HUES64 (cell line): Measurements from ENCODE around the gene GPR32. TPM values are rescaled to one million over a fixed set of nuclear protein-coding genes. Genes with fewer than 3 reads are reported as not detected.
"Not testable (repeated sequence)": the region's sequence is repeated elsewhere in the genome, so short reads cannot be mapped to it uniquely, and the experiment has no call there.

Experiments
- H3K27ac ChIP-seq: 2 replicates; pipeline ENCODE4 v1.7.0; 2013; ENCODE audit warnings: low read depth, low read length, inconsistent platforms
- H3K27me3 ChIP-seq: 2 replicates; pipeline ENCODE4 v1.6.1; 2013; ENCODE audit warnings: mild to moderate bottlenecking, low read length; ENCODE audit not compliant: insufficient read depth
- H3K36me3 ChIP-seq: 2 replicates; pipeline ENCODE4 v1.6.1; 2013; ENCODE audit warnings: mild to moderate bottlenecking, low read length; ENCODE audit not compliant: insufficient read depth
- H3K4me1 ChIP-seq: 2 replicates; pipeline ENCODE4 v1.6.1; 2013; ENCODE audit warnings: mild to moderate bottlenecking, low read length, moderate library complexity; ENCODE audit not compliant: insufficient read depth
- H3K4me3 ChIP-seq: 2 replicates; pipeline ENCODE4 v1.5.1; 2013; ENCODE audit warnings: mild to moderate bottlenecking, low read length, moderate library complexity
- H3K9ac ChIP-seq: 2 replicates; pipeline ENCODE4 v1.6.1; 2013; ENCODE audit warnings: mild to moderate bottlenecking, low read depth, low read length
- H3K9me3 ChIP-seq: 2 replicates; pipeline ENCODE4 v1.6.1; 2013; ENCODE audit warnings: low read depth, low read length; ENCODE audit not compliant: insufficient read depth
- WGBS: fragments of 150-250, 120-280 bp; methylation state at CpG from one replicate; pipeline ENCODE4 v1.1.7; 2013; ENCODE audit warnings: missing lambda C conversion rate; 5-methylcytosine and 5-hydroxymethylcytosine counted together
- polyA plus RNA-seq, 2 experiments: library from polyadenylated mRNA; stranded (reverse); fragments of 50-300 nt; gene quantifications; one replicate each; pipeline ENCODE4 v1.2.3, GENCODE V29; 2013

GPR32 gene, protein sequence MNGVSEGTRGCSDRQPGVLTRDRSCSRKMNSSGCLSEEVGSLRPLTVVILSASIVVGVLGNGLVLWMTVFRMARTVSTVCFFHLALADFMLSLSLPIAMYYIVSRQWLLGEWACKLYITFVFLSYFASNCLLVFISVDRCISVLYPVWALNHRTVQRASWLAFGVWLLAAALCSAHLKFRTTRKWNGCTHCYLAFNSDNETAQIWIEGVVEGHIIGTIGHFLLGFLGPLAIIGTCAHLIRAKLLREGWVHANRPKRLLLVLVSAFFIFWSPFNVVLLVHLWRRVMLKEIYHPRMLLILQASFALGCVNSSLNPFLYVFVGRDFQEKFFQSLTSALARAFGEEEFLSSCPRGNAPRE
- polyA plus RNA-seq (2013, experiment 1 of 2), result not detected
- not detected for polyA plus RNA-seq (2013, experiment 2 of 2)

DNA sequence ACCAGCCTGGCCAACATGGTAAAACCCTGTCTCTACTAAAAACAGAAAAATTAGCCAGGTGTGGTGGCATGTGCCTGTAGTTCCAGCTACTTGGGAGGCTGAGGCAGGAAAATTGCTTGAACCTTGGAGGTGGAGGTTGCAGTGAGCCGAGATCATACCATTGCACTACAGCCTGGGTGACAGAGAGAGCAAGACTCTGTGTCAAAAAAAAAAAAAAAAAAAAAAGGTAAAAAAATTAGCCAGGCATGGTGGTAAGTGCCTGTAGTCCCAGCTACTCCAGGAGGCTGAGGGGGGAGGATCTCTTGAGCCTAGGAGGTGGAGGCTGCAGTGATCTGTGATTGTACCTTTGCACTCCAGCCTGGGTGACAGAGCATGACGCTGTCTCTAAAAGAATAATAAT is at the start of gene GPR32:
TSS of gene GPR32 (plus strand) at position 301 of the 400 bp plus-strand sequence. CDS start 137 bp downstream, outside the sequence.
- not testable (repeated sequence) for H3K27ac ChIP-seq, H3K4me3 ChIP-seq, H3K9ac ChIP-seq, H3K4me1 ChIP-seq, H3K36me3 ChIP-seq, H3K27me3 ChIP-seq
- 88% methylated on average over 1 of the region's 2 CpGs for WGBS
- H3K9me3 ChIP-seq, result peaks cover 21% of the 10 kb centered on the region

DNA sequence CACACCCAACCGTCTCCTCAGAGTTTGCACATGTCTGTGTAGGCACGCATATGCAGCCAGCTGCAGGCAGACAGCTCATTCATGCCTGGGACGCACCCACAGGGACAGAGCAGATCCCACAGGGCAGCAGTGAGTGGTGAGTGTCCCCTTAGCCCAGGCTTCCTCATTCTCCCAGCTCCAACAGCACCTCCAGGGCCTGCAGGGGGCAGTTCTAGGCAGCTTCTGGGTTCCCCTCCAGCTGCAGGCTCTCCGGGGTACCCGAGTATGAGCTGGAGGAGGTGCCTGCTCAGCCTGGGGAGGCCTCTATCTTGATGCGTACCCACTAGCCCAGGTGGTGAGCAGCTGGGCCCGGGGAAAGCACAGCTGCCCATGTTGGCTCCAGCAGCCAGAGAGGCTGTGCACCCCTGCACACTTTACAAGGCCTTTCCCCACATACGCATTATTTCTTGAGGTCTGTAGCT is 49.3 kb upstream of the GPR32 start:
- H3K27ac ChIP-seq, result no peak overlapping the region
- no peak overlapping the region for H3K9ac ChIP-seq
- peaks cover 16% of the 10 kb centered on the region; the same call in 1 of the 2 replicates for H3K9me3 ChIP-seq
- peaks cover 52% of the 10 kb centered on the region for H3K27me3 ChIP-seq
- no peaks in the 10 kb centered on the region for H3K4me1 ChIP-seq
- H3K36me3 ChIP-seq, result no peaks in the 10 kb centered on the region
- WGBS, result 74% methylated on average over 8 of the region's 8 CpGs
- H3K4me3 ChIP-seq, result no peak overlapping the region

DNA sequence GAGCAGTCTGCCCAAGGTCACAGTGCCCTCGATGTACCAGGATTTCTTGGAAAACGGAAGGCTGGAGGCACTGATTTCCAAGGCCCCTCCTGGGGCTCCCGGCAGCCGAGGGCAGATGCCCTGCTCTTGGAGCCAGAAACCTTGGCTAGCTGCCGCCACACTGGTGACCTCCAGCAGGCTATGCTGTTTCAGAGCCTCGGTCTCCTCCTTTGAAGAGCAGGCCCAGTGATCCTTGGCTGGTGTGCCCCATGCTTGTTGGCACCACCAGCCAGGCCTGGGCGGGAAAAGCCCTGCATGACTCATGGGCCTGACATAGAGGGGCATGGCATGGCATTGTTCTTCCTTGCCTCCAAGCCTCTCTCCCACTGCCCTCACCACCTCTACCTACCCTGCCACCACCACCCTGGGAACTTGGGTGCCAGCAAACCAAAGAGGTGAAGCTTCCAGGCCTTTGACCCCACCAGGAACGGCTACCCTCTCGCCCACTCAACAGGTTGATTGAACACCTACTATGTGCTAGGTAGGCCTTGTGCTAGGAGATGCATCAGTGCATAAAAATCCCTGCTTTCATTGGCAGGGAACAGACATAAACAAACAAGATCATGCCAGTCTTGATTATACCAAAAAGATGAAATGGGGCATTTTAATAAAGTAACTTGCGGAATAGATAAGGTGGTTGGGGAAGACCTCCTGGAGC is 48.7 kb upstream of the GPR32 start:
- 85% methylated on average over 10 of the region's 10 CpGs for WGBS
- Histone ChIP-seq H3K27me3 (peaks cover 52% of the 10 kb centered on the region), H3K27ac (no peak overlapping the region), H3K36me3 (no peaks in the 10 kb centered on the region), H3K9ac (no peak overlapping the region), H3K4me3 (no peak overlapping the region), H3K4me1 (no peaks in the 10 kb centered on the region), H3K9me3 (peaks cover 13% of the 10 kb centered on the region; the same call in 1 of the 2 replicates)

DNA sequence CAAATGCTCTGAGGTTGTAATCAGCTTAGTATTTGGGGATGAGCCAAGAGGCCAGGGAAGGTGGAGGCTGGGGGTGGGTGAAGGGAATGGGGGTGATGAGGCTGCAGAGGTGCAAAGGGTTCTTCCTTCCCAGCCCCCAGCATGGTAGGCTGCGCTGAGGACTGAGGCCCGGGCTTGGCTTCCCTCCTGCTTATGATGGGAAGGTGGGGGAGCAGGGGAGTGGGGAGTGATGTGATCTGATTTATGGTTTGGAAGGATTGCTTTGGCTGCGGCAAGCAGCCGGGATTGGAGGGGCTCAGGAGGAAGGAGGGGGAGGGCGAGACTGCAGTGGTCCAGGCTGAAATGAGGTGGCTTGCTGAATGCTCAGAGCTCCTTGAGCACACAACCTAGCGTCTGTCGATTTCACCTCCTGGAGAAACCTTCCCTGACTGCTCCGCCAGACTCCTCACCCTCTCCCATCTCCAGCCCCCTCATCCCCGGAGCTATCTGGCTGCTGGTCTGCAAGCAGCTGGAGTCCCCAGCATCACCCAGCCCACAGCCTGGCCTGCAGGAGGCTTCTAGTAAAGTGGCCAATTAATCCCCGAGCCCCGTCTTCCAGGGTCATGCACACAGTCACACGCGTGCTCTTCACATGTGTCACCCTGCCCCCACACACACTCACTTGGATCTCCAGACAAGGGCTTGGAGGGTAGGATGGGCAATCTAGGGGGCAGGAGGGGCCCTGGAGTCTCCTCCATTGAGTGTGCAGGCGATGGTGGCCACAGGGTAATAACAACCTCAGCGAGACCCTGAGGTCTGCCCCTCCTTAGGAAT is 47.9 kb upstream of the GPR32 start:
- H3K9ac ChIP-seq, result no peak overlapping the region
- peak overlapping the region; percentile 14; the same call in 1 of the 2 replicates for H3K4me3 ChIP-seq
- peaks cover 15% of the 10 kb centered on the region; the same call in 1 of the 2 replicates for H3K9me3 ChIP-seq
- peaks cover 49% of the 10 kb centered on the region for H3K27me3 ChIP-seq
- H3K4me1 ChIP-seq, result no peaks in the 10 kb centered on the region
- WGBS, result 64% methylated on average over 15 of the region's 15 CpGs
- no peaks in the 10 kb centered on the region for H3K36me3 ChIP-seq
- no peak overlapping the region for H3K27ac ChIP-seq

DNA sequence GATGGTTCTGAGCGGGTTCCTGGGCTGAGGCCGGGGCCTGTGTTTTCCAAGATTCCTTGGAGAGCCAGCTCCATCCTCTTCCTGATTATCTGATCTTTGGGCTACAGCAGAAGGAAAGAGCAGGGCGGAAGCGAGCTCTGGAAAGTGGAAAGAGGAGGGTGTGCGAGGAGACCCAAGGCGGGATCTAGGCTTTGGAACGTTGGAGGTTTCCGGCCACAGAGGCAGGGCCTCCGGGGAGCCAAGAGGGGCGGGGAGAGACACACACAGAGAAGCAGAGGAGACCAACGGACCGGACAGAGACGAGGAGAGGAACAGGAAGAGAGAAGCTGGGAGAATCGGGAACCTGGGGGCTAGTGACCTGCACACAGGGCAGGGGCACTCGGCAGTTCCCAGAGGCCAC is 47.2 kb upstream of the GPR32 start, which contains the start of gene CLEC11A:
TSS of gene CLEC11A (plus strand) at position 296 of the 400 bp plus-strand sequence. CDS start 162 bp downstream, outside the sequence.
- H3K27me3 ChIP-seq, result peaks cover 44% of the 10 kb centered on the region
- peaks cover 15% of the 10 kb centered on the region; the same call in 1 of the 2 replicates for H3K9me3 ChIP-seq
- no peaks in the 10 kb centered on the region for H3K36me3 ChIP-seq
- H3K27ac ChIP-seq, result no peak within 1 kb of the TSS
- peak within 1 kb of the TSS; percentile 76 for H3K4me3 ChIP-seq
- 52% methylated on average over 15 of the region's 15 CpGs for WGBS
- H3K9ac ChIP-seq, result no peak within 1 kb of the TSS
- H3K4me1 ChIP-seq, result no peaks in the 10 kb centered on the region

DNA sequence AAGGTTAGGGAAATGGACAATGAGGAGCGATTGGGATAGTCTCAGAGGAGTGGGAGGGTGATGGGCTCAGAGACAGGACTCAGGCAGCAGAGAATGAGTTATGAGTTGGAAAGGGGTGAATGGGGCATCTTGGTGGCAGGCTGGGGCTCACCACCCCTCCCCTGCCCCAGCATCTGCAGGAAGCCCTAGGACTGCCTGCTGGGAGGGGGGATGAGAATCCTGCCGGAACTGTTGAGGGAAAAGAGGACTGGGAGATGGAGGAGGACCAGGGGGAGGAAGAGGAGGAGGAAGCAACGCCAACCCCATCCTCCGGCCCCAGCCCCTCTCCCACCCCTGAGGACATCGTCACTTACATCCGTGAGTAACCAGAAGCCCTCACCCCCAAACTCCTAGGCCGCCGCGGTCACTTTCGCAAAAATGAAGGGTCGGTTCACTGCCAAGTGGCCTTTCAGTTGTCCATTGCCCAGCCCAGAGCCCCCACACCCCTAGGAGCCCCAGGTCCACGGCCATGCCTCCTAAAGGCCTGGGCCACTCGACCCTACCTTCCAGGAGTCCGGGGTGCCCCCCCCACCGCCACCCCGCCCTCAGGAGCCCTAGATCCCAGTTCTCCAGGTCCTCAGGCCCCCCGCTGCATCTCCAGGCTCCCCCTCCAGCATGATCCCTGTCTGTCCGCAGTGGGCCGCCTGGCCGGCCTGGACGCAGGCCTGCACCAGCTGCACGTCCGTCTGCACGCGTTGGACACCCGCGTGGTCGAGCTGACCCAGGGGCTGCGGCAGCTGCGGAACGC is 46.3 kb upstream of the GPR32 start:
- H3K27ac ChIP-seq, result no peak overlapping the region

DNA sequence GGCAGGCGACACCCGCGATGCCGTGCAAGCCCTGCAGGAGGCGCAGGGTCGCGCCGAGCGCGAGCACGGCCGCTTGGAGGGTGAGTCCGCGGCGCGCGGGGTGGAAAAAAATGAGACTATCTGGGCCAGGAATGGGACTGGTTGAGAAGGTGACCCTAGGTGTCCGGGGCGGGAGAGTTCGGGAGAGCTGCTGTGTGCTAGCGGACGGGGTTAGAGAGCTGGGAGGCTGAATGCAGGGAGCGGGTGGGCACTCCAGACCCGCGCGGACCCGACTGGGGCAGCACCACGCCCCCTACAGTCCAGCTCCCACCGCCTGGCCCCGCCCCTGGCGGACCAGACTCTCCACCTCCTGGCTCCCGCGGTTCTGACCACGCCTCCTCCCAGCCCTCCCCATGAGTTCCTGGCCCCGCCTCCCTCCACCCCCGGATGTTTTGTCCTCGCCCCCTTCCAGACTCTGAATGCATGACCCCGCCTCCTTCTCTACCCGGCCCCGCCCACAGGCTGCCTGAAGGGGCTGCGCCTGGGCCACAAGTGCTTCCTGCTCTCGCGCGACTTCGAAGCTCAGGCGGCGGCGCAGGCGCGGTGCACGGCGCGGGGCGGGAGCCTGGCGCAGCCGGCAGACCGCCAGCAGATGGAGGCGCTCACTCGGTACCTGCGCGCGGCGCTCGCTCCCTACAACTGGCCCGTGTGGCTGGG is 45.6 kb upstream of the GPR32 start:
- peak overlapping the region; percentile 77 for H3K9ac ChIP-seq
- H3K27me3 ChIP-seq, result peaks cover 44% of the 10 kb centered on the region
- H3K36me3 ChIP-seq, result no peaks in the 10 kb centered on the region
- peak overlapping the region; percentile 49; the same call in 1 of the 2 replicates for H3K27ac ChIP-seq
- WGBS, result 49% methylated on average over 65 of the region's 65 CpGs
- peak overlapping the region; percentile 76 for H3K4me3 ChIP-seq
- H3K9me3 ChIP-seq, result peaks cover 15% of the 10 kb centered on the region; the same call in 1 of the 2 replicates
- H3K4me1 ChIP-seq, result no peaks in the 10 kb centered on the region

More for the DNA sequence above, 46.3 kb upstream of the GPR32 start:
- no peaks in the 10 kb centered on the region for H3K36me3 ChIP-seq
- WGBS, result 47% methylated on average over 29 of the region's 31 CpGs
- H3K27me3 ChIP-seq, result peaks cover 44% of the 10 kb centered on the region
- H3K9me3 ChIP-seq, result peaks cover 15% of the 10 kb centered on the region; the same call in 1 of the 2 replicates
- H3K4me1 ChIP-seq, result no peaks in the 10 kb centered on the region
- H3K4me3 ChIP-seq, result peak overlapping the region; percentile 76
- H3K9ac ChIP-seq, result peak overlapping the region; percentile 52; the same call in 1 of the 2 replicates

DNA sequence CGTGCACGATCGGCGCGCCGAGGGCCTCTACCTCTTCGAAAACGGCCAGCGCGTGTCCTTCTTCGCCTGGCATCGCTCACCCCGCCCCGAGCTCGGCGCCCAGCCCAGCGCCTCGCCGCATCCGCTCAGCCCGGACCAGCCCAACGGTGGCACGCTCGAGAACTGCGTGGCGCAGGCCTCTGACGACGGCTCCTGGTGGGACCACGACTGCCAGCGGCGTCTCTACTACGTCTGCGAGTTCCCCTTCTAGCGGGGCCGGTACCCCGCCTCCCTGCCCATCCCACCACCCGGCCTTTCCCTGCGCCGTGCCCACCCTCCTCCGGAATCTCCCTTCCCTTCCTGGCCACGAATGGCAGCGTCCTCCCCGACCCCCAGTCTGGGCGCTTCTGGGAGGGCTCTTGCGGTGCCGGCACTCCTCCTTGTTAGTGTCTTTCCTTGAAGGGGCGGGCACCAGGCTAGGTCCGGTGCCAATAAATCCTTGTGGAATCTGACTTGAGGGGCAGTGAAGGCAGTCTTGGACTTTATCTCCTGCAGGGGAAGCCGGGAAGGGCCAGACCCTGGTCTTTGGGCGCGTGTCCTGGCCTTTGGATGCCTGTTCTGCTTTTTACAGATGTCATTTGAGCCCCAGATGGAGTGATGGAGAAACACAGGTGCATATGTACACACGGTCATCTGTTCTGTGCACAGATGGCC is 44.9 kb upstream of the GPR32 start:
- H3K9me3 ChIP-seq, result peaks cover 15% of the 10 kb centered on the region; the same call in 1 of the 2 replicates
- 49% methylated on average over 52 of the region's 52 CpGs for WGBS
- H3K27ac ChIP-seq, result peak overlapping the region; percentile 49; the same call in 1 of the 2 replicates
- H3K4me3 ChIP-seq, result peak overlapping the region; percentile 70
- peak overlapping the region; percentile 77 for H3K9ac ChIP-seq
- H3K27me3 ChIP-seq, result peaks cover 39% of the 10 kb centered on the region
- H3K36me3 ChIP-seq, result no peaks in the 10 kb centered on the region
- H3K4me1 ChIP-seq, result no peaks in the 10 kb centered on the region

DNA sequence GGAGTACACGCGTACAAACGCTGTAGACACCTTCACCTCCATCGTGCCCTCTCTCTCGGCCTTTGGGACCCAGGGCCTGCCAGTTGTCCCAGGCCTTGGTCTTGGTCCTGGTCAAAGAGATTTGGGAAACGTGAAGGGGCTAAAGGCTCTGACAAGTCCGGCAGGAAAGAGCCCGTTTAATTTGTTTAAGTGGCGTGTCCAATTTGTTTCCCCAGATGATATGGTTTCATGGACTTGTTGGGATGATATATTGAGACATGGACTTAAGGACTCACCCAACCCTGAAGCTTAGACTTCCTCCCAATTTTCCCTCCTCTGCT is 44.4 kb upstream of the GPR32 start:
- Histone ChIP-seq H3K9ac (no peak overlapping the region), H3K4me3 (peak overlapping the region; percentile 70), H3K36me3 (no peaks in the 10 kb centered on the region), H3K9me3 (peaks cover 15% of the 10 kb centered on the region; the same call in 1 of the 2 replicates), H3K4me1 (no peaks in the 10 kb centered on the region), H3K27ac (no peak overlapping the region), H3K27me3 (peaks cover 34% of the 10 kb centered on the region)
- 83% methylated on average over 9 of the region's 9 CpGs for WGBS
